Neutrophil (primary cell): ENCODE results near the gene SPTSSB.

ENCODE experiments used
- H3K27ac ChIP-seq: fragments of 200-600 bp; sonication (generic); 2 replicates; pipeline ENCODE4 v1.5.1; 2016; ENCODE audit warnings: mild to moderate bottlenecking, moderate library complexity
- H3K27me3 ChIP-seq: fragments of 200-600 bp; sonication (generic); 2 replicates; pipeline ENCODE4 v1.6.0; 2016; ENCODE audit warnings: mild to moderate bottlenecking
- H3K36me3 ChIP-seq: fragments of 200-600 bp; sonication (generic); 2 replicates; pipeline ENCODE4 v1.5.1; 2017
- H3K4me1 ChIP-seq, 2 experiments: fragments of 200-600 bp in 1 of 2; sonication (generic) in 1 of 2; 1 replicate in 1 of 2; 2 replicates in 1 of 2; pipeline versions ENCODE4 v1.5.1 to v1.6.1; 2013 to 2016; ENCODE audit warnings: low read depth in 1 of 2, low read length in 1 of 2, mild to moderate bottlenecking in 1 of 2, moderate library complexity in 1 of 2; ENCODE audit not compliant: control insufficient read depth in 1 of 2, insufficient read depth in 1 of 2
- H3K4me3 ChIP-seq, 2 experiments: fragments of 200-600 bp in 1 of 2; sonication (generic) in 1 of 2; 1 replicate in 1 of 2; 2 replicates in 1 of 2; pipeline ENCODE4 v1.5.1; 2013 to 2016; ENCODE audit warnings: low read depth in 1 of 2, low read length in 1 of 2, mild to moderate bottlenecking in 1 of 2, moderate library complexity in 1 of 2
- H3K9me3 ChIP-seq: fragments of 200-600 bp; sonication (generic); 2 replicates; pipeline ENCODE4 v1.5.1; 2016
- CTCF ChIP-seq: fragments of 200-600 bp; sonication (generic); IDR thresholded peaks from 2 replicates; pipeline ENCODE4 v1.5.1; 2016; ENCODE audit warnings: antibody characterized with exemption

SPTSSB gene

GRCh38 chr3:161400650-161401049 is 29.3 kb upstream of the SPTSSB start:
- Histone ChIP-seq H3K27me3 (no peaks in the 10 kb centered on the region), H3K36me3 (no peaks in the 10 kb centered on the region), H3K27ac (no peak overlapping the region), H3K4me3 (no peak overlapping the region), H3K9me3 (no peaks in the 10 kb centered on the region), H3K4me1 (peaks cover under 1 to 2% of the 10 kb centered on the region in 2 experiments)
- no peak for TF ChIP-seq CTCF

DNA sequence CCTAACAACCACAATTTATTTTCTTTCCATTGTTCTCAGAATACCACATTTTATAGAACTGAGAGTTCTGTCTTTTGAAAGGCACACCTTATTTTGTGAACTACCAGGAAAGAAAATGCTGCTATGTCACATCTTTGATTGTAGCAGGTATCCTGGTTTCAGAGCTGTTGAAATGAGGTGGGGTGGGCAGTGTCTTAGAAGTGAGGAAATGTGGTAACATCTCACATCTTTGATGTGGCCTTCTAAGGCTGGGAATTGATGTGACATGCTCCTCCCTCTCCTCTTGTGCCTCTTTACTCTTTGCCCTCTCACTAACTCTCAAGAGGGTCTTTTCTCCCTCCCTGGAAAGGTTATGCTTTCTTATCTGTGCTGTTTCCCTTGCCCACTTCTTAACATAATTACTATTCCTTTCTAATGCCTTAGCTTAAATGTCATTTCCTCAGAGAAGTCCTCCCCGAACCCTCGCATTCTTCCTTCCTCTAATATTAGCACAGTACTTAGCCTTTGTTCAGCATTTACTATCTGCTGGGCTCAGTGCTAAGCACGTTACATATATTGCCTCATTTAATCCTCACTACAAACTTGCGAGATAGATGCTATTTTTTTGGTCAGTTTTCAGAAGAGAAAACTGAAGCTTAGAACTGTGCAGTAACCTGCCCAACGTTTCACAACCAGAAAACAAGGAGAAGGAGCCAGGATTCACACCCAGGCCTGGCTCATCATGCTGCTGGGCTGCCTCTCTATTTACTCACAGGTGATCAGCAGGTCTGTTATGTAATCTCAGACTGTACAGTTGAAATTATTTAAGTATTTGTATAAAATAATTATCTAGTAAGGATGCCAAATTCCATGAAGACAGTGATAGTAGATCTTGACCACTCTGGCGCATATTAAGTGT is 24.0 kb upstream of the SPTSSB start:
- Histone ChIP-seq H3K9me3 (no peaks in the 10 kb centered on the region), H3K36me3 (no peaks in the 10 kb centered on the region), H3K4me1 (peaks cover 8 to 10% of the 10 kb centered on the region in 2 experiments), H3K27me3 (no peaks in the 10 kb centered on the region), H3K4me3 (no peak overlapping the region), H3K27ac (no peak overlapping the region)
- TF ChIP-seq CTCF = no peak

DNA sequence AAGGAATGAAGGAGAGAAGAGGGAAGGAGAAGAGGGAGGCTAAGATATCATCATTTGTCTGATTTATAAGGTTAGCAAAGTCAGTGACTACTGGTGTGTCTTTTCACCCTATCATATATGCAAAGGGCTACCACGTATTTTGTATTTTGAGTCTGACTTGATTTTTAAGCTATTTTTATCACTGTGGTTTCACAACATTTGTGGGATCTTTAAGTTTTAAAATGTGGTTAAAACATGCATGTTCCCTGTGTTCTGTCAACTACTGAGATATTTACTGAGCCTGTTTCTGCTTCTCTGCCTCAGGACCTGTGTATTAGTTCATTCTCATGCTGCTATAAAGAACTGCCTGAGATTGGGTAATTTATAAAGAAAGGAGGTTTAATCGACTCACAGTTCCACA is 22.5 kb upstream of the SPTSSB start:
- TF ChIP-seq CTCF = no peak
- no peak overlapping the region for H3K4me3 ChIP-seq
- no peak overlapping the region for H3K27ac ChIP-seq
- H3K36me3 ChIP-seq = no peaks in the 10 kb centered on the region
- H3K27me3 ChIP-seq = no peaks in the 10 kb centered on the region
- peaks cover 10 to 17% of the 10 kb centered on the region in 2 experiments for H3K4me1 ChIP-seq
- H3K9me3 ChIP-seq = no peaks in the 10 kb centered on the region

DNA sequence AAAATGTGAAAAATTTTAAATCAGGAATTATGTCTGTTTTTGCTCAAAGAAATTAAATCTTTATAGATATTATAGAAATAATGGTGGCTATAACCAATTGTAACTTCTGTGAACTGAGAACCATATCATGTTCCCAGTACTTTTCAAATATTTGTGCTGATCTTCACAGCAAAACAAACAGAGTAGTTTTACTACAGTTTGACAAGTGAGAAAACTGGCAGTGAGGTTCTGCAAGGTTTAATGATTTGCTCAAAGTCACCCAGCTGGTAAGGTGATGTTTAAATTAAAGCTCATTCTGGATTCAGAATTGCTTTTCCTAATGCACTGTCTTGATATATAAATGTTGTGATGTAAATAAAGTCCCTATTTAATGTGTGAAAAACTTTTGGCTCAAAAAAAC is 22.0 kb upstream of the SPTSSB start:
- H3K27ac ChIP-seq = no peak overlapping the region
- no peaks in the 10 kb centered on the region for H3K9me3 ChIP-seq
- no peaks in the 10 kb centered on the region for H3K27me3 ChIP-seq
- H3K4me3 ChIP-seq = no peak overlapping the region
- no peak for TF ChIP-seq CTCF
- peaks cover 11 to 22% of the 10 kb centered on the region in 2 experiments for H3K4me1 ChIP-seq
- H3K36me3 ChIP-seq = no peaks in the 10 kb centered on the region

- no peaks in the 10 kb centered on the region for H3K9me3 ChIP-seq
- no peak overlapping the region for H3K4me3 ChIP-seq
- H3K27ac ChIP-seq = no peak overlapping the region
- H3K4me1 ChIP-seq = peaks cover 14 to 26% of the 10 kb centered on the region in 2 experiments
- TF ChIP-seq CTCF = no peak
- no peaks in the 10 kb centered on the region for H3K36me3 ChIP-seq
- no peaks in the 10 kb centered on the region for H3K27me3 ChIP-seq
These were observed 21.5 kb upstream of the SPTSSB start for GRCh38 chr3:161392853-161393252.
